ENCODE data around the gene SIRT6.
"Not testable (repeated sequence)": the region's sequence is repeated elsewhere in the genome, so short reads cannot be mapped to it uniquely, and the experiment has no call there.

DNA sequence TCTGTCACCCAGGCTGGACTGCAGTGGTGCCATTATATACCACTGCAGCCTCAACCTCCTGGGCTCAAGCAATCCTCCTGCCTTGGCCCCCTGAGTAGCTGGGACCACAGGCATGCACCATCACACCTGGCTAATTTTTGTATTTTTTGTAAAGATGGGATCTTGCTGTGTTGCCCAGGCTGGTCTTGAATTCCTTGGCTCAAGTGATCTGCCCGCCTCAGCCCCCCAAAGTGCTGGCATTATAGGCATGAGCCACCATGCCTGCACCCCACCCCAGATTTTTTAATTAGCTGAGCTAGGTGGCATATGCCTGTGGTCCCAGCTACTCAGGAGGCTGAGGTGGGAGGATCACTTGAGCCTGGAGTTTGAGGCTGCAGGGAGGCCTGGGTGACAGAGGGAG lies 39.4 kb downstream of the SIRT6 start:
- TF ChIP-seq, protein P1, sequence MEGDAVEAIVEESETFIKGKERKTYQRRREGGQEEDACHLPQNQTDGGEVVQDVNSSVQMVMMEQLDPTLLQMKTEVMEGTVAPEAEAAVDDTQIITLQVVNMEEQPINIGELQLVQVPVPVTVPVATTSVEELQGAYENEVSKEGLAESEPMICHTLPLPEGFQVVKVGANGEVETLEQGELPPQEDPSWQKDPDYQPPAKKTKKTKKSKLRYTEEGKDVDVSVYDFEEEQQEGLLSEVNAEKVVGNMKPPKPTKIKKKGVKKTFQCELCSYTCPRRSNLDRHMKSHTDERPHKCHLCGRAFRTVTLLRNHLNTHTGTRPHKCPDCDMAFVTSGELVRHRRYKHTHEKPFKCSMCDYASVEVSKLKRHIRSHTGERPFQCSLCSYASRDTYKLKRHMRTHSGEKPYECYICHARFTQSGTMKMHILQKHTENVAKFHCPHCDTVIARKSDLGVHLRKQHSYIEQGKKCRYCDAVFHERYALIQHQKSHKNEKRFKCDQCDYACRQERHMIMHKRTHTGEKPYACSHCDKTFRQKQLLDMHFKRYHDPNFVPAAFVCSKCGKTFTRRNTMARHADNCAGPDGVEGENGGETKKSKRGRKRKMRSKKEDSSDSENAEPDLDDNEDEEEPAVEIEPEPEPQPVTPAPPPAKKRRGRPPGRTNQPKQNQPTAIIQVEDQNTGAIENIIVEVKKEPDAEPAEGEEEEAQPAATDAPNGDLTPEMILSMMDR (IDR thresholded peaks at IDR 0.05), result not testable (repeated sequence)
- not testable (repeated sequence) for TF ChIP-seq EZH2 (IDR thresholded peaks at IDR 0.05; ENCODE audit: borderline replicate concordance, insufficient read depth, low read depth, low read length, poor library complexity, severe bottlenecking)
